Adrenal gland (tissue), 12 donors: ENCODE results near the gene DHDH. TPM values are rescaled to one million over a fixed set of nuclear protein-coding genes. Genes with fewer than 3 reads are reported as not detected.
"Not testable (repeated sequence)": the region's sequence is repeated elsewhere in the genome, so short reads cannot be mapped to it uniquely, and the experiment has no call there.

ENCODE experiments used
- DNase-seq, 7 donors: peaks; one replicate each; pipeline ENCODE4 v3.0.0-alpha.2; 2019 to 2020
- H3K27ac ChIP-seq, 5 donors: fragments of 200-600 bp; sonication (generic) in 4 of 5; 1 replicate in 3 of 5; 2 replicates in 2 of 5; pipeline versions ENCODE4 v1.5.1 to v1.8.0; 2016 to 2020; ENCODE audit warnings: mild to moderate bottlenecking in 1 of 5
- H3K27me3 ChIP-seq: fragments of 200-600 bp; 2 replicates; pipeline ENCODE4 v1.8.0; 2021
- H3K36me3 ChIP-seq, 2 donors: fragments of 200-600 bp; replicated peaks in 1 of 2; 1 replicate in 1 of 2; 2 replicates in 1 of 2; pipeline versions ENCODE4 v1.5.1 to v1.8.0; 2018 to 2022
- H3K4me1 ChIP-seq, 2 donors: fragments of 200-600 bp; replicated peaks in 1 of 2; 1 replicate in 1 of 2; 2 replicates in 1 of 2; pipeline versions ENCODE4 v1.5.1 to v1.8.0; 2018 to 2021
- H3K4me3 ChIP-seq, 4 donors: fragments of 200-600 bp; sonication (generic) in 3 of 4; one replicate each; pipeline ENCODE4 v1.5.1; 2016 to 2018
- H3K9me3 ChIP-seq, 3 donors: fragments of 200-600 bp; sonication (generic) in 1 of 3; replicated peaks in 1 of 3; 1 replicate in 2 of 3; 2 replicates in 1 of 3; pipeline versions ENCODE4 v1.5.1 to v1.8.0; 2016 to 2021
- CTCF ChIP-seq, 6 experiments: fragments of 450-650 bp in 4 of 6; fragments of 200-600 bp in 2 of 6; sonication (generic) in 1 of 6; IDR thresholded peaks; 1 replicate in 5 of 6; 2 replicates in 1 of 6; pipeline versions ENCODE4 v1.5.1 to v1.8.0; 2016 to 2021; ENCODE audit warnings: antibody characterized with exemption in 6 of 6, mild to moderate bottlenecking in 2 of 6, moderate library complexity in 1 of 6
- POLR2A ChIP-seq, 2 donors: fragments of 450-650 bp; IDR thresholded peaks; one replicate each; pipeline ENCODE4 v1.6.1; 2017; ENCODE audit warnings: antibody characterized with exemption in 2 of 2, mild to moderate bottlenecking in 2 of 2, moderate library complexity in 1 of 2
- WGBS, 4 donors: extraction: QIAGEN DNeasy Blood & Tissue Kit in 2 of 4; methylation state at CpG; one replicate each; pipeline versions ENCODE4 v1.1.5 to v1.1.7; 2013 to 2017; 5-methylcytosine and 5-hydroxymethylcytosine counted together
- intact Hi-C, 2 donors: fragments of 100-400 bp; cut with DNase I; formaldehyde crosslinking; loops; one replicate each; pipeline versions ENCODE4 v1.14.1 to v1.15.0; 2022 to 2023
- polyA plus RNA-seq, 3 donors: library from polyadenylated mRNA; stranded (reverse); fragments of 200-250 nt in 2 of 3; fragments of 350-450 nt in 1 of 3; fragmentation: Illumina TruSeq in 1 of 3; extraction: RNeasy Lipid Tissue Mini Kit (QIAGEN cat#74804) in 1 of 3; gene quantifications; one replicate each; pipeline ENCODE4 v1.2.3, GENCODE V29; 2013 to 2014
- total RNA-seq, 9 donors: library from RNA; depleted of rRNA in 4 of 9; stranded (reverse); fragments of >200 nt in 4 of 9; fragments of 120-200 nt in 1 of 9; fragmentation: NEBNext Ultra II Directional in 1 of 9; extraction: Animal tissue kit (Norgen Biotek cat#: 25700) in 1 of 9; gene quantifications; one replicate each; pipeline versions ENCODE4 v1.1.0 to v1.2.4, GENCODE V29; 2013 to 2023
- donor health status: healthy with polysubstance abuse.
- donor health status: Bipolar disorder and iron deficiency.
- donor health status: DM: yes; HTN: yes; CAD: no.
- donor health status: DM: no; HTN: no; CAD: no.
- donor health status: DM: no; HTN: no; CAD: no.
- donor health status: DM: yes; HTN: yes; CAD: no.

Gene DHDH
- total and polyA plus RNA-seq, 12 donors: 0.17 to 2.8 (median 0.38) TPM; not detected in 5

GRCh38 chr19:48918801-48919247 lies 14.7 kb upstream of the DHDH start:
- Histone ChIP-seq H3K27me3 (no peaks in the 10 kb centered on the region), H3K27ac (no peak overlapping the region), H3K4me3 (no peak overlapping the region), H3K4me1 (no peaks in the 10 kb centered on the region), H3K9me3 (no peaks in the 10 kb centered on the region), H3K36me3 (peaks cover 0 to 73% of the 10 kb centered on the region in 2 donors)
- WGBS, 4 donors: 87 to 95% (median 89%) methylated on average over 16 to 18 of the region's 18 CpGs
- intact Hi-C loops: no loop called here
- DNase-seq: no peak
- TF ChIP-seq POLR2A (IDR thresholded peaks at IDR 0.05): no peak
- TF ChIP-seq CTCF (IDR thresholded peaks at IDR 0.05): no peak

- peaks cover 0 to 68% of the 10 kb centered on the region in 2 donors for H3K36me3 ChIP-seq
- H3K27me3 ChIP-seq, H3K4me3 ChIP-seq, H3K9me3 ChIP-seq, H3K4me1 ChIP-seq, H3K27ac ChIP-seq, intact Hi-C loops, DNase-seq: not testable (repeated sequence)
- WGBS, 4 donors: 93 to 97% (median 94%) methylated on average over 8 of the region's 8 CpGs
Measured at GRCh38 chr19:48919271-48919670, 14.2 kb upstream of the DHDH start.

GRCh38 chr19:48920949-48921348 lies 12.6 kb upstream of the DHDH start:
- 60 to 86% (median 75%) methylated on average over 6 to 10 of the region's 10 CpGs for WGBS, 4 donors
- intact Hi-C loops: no loop called here
- Histone ChIP-seq H3K9me3 (no peaks in the 10 kb centered on the region), H3K4me3 (no peak overlapping the region), H3K36me3 (peaks cover 0 to 53% of the 10 kb centered on the region in 2 donors), H3K4me1 (no peaks in the 10 kb centered on the region), H3K27ac (no peak overlapping the region), H3K27me3 (no peaks in the 10 kb centered on the region)
- DNase-seq: no peak
- TF ChIP-seq CTCF (IDR thresholded peaks at IDR 0.05) (no peak), POLR2A (IDR thresholded peaks at IDR 0.05) (no peak)

- TF ChIP-seq CTCF (IDR thresholded peaks at IDR 0.05): no peak
- no peak for TF ChIP-seq POLR2A (IDR thresholded peaks at IDR 0.05)
- Histone ChIP-seq H3K4me1 (no peaks in the 10 kb centered on the region), H3K27me3 (no peaks in the 10 kb centered on the region), H3K36me3 (peaks cover 0 to 43% of the 10 kb centered on the region in 2 donors), H3K4me3 (no peak overlapping the region), H3K27ac (no peak overlapping the region), H3K9me3 (no peaks in the 10 kb centered on the region)
- intact Hi-C loops: no loop called here
- WGBS, 4 donors: 92 to 99% (median 96%) methylated on average over 6 to 12 of the region's 12 CpGs
- no peak for DNase-seq
Measured at GRCh38 chr19:48921721-48922500, 11.6 kb upstream of the DHDH start.
